HG03196 (cell line): ENCODE results near the gene GP1BB.
"Not testable (repeated sequence)": the region's sequence is repeated elsewhere in the genome, so short reads cannot be mapped to it uniquely, and the experiment has no call there.

Experiments used
- ATAC-seq: cut with Tn5 transposase; IDR thresholded peaks from one replicate; pipeline ENCODE4 v1.9.1; 2021; ENCODE audit not compliant: unreplicated experiment

Gene GP1BB

GRCh38 chr22:19693581-19693980, 29.8 kb upstream of the GP1BB start:
- no peak for ATAC-seq

- no peak for ATAC-seq
Observed at GRCh38 chr22:19693981-19694670, 29.2 kb upstream of the GP1BB start.

- ATAC-seq = no peak
Observed at GRCh38 chr22:19694696-19695095, 28.6 kb upstream of the GP1BB start.

- no peak for ATAC-seq
Observed at GRCh38 chr22:19696504-19697276, 26.6 kb upstream of the GP1BB start.

GRCh38 chr22:19697871-19698270, 25.5 kb upstream of the GP1BB start:
- not testable (repeated sequence) for ATAC-seq

- no peak for ATAC-seq
Observed at GRCh38 chr22:19700790-19701419, 22.4 kb upstream of the GP1BB start.

GRCh38 chr22:19701420-19702145, 21.8 kb upstream of the GP1BB start:
- no peak for ATAC-seq

- no peak for ATAC-seq
Observed at GRCh38 chr22:19703869-19704268, 19.5 kb upstream of the GP1BB start.

GRCh38 chr22:19704355-19705015, 18.9 kb upstream of the GP1BB start:
- no peak for ATAC-seq

- no peak for ATAC-seq
Observed at GRCh38 chr22:19705181-19705934, 18.0 kb upstream of the GP1BB start.

- no peak for ATAC-seq
Observed at GRCh38 chr22:19706661-19707151, 16.6 kb upstream of the GP1BB start.

GRCh38 chr22:19707347-19708290, 15.7 kb upstream of the GP1BB start:
- ATAC-seq = no peak

- ATAC-seq = no peak
Observed at GRCh38 chr22:19708321-19709011, 14.9 kb upstream of the GP1BB start.

GRCh38 chr22:19709063-19709769, 14.1 kb upstream of the GP1BB start:
- no peak for ATAC-seq

GRCh38 chr22:19710020-19710768, 13.1 kb upstream of the GP1BB start:
- no peak for ATAC-seq

- no peak for ATAC-seq
Observed at GRCh38 chr22:19710769-19711106, 12.6 kb upstream of the GP1BB start.

- no peak for ATAC-seq
Observed at GRCh38 chr22:19713245-19713644, 10.1 kb upstream of the GP1BB start.
